ENCODE results near the gene EFNB2.

The EFNB2 gene

DNA sequence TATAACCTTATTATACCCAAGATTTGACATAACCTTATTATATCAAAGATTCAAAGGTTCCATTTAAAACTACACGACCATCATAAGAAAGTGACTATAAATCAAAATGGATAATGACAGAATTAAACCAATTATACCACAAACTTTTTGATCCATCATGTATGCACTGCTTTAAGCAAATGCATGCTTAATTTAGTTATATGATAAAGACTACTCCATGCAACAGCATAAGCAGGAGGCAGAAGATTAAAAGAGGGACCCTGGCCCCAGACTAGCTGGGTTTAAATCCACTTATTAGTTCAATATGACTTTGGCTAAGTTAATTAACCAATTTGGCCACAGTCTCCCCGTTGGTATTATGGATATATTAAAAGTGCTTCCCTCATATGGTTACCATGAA is 11.4 kb downstream of the EFNB2 start:
- Histone ChIP-seq H3K27me3 (ENCODE audit: control insufficient read depth, insufficient read depth, low read length) (no peaks in the 10 kb centered on the region), H3K9me3 (ENCODE audit: control insufficient read depth, insufficient read depth, low read length) (no peaks in the 10 kb centered on the region), H3K27ac (ENCODE audit: low read length) (no peak overlapping the region), H3K36me3 (ENCODE audit: control insufficient read depth, insufficient read depth, low read length) (no peaks in the 10 kb centered on the region), H3K4me1 (ENCODE audit: control insufficient read depth, insufficient read depth, low read length) (peaks cover 12% of the 10 kb centered on the region; the same call in 1 of the 2 replicates), H3K4me3 (ENCODE audit: low read length) (no peak overlapping the region)
- 100% methylated on average over 1 of the region's 2 CpGs for WGBS (ENCODE audit: insufficient coverage, insufficient read length)
- DNase-seq (ENCODE audit: low read depth, low spot score), result no peak

DNA sequence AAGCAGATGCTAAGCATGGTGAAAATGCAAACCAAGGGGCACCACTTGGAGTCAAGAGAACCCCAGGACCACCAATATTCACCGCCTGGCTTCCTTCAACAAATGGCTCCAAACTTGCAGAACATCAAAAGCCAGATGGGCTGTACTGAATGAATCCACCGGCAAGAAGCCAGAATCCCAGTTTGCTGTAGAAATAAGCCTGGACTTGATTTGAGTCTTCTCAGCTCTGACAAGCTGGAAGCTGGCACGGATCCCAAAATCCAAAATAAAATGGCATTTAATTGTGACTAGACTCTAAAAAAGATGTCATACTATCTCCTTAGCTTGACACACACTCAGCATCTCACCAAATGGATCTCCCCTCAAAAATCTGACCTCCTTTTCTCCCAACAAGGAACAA is 11.9 kb downstream of the EFNB2 start:
- no peak for DNase-seq (ENCODE audit: low read depth, low spot score)
- Histone ChIP-seq H3K4me3 (ENCODE audit: low read length) (no peak overlapping the region), H3K36me3 (ENCODE audit: control insufficient read depth, insufficient read depth, low read length) (no peaks in the 10 kb centered on the region), H3K9me3 (ENCODE audit: control insufficient read depth, insufficient read depth, low read length) (no peaks in the 10 kb centered on the region), H3K27me3 (ENCODE audit: control insufficient read depth, insufficient read depth, low read length) (no peaks in the 10 kb centered on the region), H3K4me1 (ENCODE audit: control insufficient read depth, insufficient read depth, low read length) (peaks cover 12% of the 10 kb centered on the region; the same call in 1 of the 2 replicates), H3K27ac (ENCODE audit: low read length) (no peak overlapping the region)
- WGBS (ENCODE audit: insufficient coverage, insufficient read length), result no CpG with 5 or more reads among the region's 3 CpGs

DNA sequence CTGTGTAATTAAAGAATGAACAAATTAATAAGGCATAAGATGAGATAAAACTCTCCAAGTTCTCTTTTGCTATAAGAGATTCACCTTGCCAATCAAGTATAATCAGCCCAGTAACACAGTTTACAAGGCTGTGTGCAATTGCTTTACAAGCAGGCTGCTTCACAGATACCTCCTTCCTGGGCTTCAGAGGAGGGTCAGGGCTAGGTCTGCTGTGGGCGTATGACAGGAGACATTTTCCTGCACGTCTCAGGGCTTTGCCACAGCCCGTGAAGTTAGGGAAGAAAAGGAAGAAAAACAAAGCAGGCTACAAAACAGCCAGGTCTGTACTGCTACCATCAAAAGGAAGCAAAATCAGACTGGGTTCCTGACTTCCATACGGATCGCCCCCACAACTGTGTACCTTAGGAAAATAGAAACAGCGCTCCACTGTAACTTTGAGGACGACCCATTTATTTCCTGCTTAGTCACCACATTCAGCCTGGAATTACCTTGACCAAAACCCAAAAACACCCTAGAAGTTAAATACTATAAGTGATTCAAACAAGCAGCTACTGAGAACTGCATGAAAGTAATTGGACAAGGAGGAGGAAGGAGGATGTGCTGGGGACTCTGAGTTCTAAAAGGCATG is 12.4 kb downstream of the EFNB2 start:
- Histone ChIP-seq H3K4me1 (ENCODE audit: control insufficient read depth, insufficient read depth, low read length) (peaks cover 12% of the 10 kb centered on the region; the same call in 1 of the 2 replicates), H3K9me3 (ENCODE audit: control insufficient read depth, insufficient read depth, low read length) (no peaks in the 10 kb centered on the region), H3K27me3 (ENCODE audit: control insufficient read depth, insufficient read depth, low read length) (no peaks in the 10 kb centered on the region), H3K4me3 (ENCODE audit: low read length) (no peak overlapping the region), H3K27ac (ENCODE audit: low read length) (no peak overlapping the region), H3K36me3 (ENCODE audit: control insufficient read depth, insufficient read depth, low read length) (no peaks in the 10 kb centered on the region)
- DNase-seq (ENCODE audit: low read depth, low spot score), result no peak
- WGBS (ENCODE audit: insufficient coverage, insufficient read length), result no CpG with 5 or more reads among the region's 7 CpGs

DNA sequence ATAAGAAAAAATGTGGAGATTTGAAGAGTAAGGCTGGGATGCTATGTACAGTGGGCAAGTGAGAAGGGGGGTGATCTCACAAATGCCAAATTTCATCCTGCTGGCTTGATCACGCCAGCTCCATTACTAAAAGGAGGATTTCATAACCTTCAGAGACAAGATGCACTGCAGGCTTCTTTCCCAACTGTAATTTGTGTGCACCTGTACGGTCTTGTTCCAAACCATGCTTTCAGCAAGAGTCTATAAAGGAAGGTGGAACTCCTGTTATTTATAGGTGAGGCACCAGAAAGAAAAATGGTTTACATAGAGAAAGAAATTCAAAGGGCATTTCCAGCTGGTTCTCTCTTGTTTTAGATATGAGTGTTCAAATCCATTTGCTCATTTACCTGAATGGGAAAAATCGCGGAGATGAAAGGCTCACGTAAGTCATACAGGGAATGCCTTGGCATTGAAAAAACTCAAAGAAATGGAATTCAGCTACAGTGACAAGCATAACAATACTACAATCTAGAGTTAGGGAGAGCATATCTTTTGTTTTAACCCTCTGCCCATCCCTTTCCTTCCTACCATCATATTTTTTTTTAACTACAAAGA is 13.3 kb downstream of the EFNB2 start:
- peaks cover 9% of the 10 kb centered on the region; the same call in 1 of the 2 replicates for H3K4me1 ChIP-seq (ENCODE audit: control insufficient read depth, insufficient read depth, low read length)
- WGBS (ENCODE audit: insufficient coverage, insufficient read length), result no CpG with 5 or more reads among the region's 5 CpGs
- no peaks in the 10 kb centered on the region for H3K36me3 ChIP-seq (ENCODE audit: control insufficient read depth, insufficient read depth, low read length)
- no peak overlapping the region for H3K27ac ChIP-seq (ENCODE audit: low read length)
- no peaks in the 10 kb centered on the region for H3K9me3 ChIP-seq (ENCODE audit: control insufficient read depth, insufficient read depth, low read length)
- DNase-seq (ENCODE audit: low read depth, low spot score), result no peak
- H3K4me3 ChIP-seq (ENCODE audit: low read length), result no peak overlapping the region
- no peaks in the 10 kb centered on the region for H3K27me3 ChIP-seq (ENCODE audit: control insufficient read depth, insufficient read depth, low read length)

DNA sequence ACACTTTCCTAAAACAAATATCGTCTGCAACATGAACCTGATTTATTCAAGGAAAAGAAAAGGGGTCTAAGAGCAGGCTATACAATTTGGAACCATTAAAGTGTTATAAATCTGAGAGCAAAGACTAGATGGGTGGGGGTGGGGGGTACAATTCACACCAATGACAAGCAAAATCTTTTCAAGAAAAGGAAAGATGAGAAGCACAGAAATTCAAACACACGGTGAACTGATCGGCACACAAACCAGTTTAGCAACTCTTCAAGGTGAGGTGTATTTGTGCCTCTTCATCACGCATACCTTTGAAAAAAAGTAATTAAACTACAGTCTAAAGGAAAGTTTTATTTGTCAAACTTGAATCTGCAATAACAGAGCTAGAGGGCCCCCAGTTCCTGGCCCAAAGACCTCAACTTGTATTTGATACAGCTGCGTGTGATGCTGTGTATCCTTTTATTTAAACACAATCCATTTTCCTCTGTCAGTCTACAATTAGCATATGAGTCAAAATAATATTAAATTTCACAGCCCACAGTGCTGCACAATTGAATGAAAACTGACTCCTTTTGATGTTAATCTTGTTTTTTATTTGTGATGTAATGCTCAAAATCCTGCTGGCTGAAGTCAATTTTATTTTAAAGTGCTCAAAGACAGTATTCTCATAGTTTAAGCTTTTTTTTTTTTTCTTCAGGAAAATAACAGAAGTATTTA is 14.2 kb downstream of the EFNB2 start:
- peaks cover 6% of the 10 kb centered on the region; the same call in 1 of the 2 replicates for H3K4me1 ChIP-seq (ENCODE audit: control insufficient read depth, insufficient read depth, low read length)
- no peak overlapping the region for H3K4me3 ChIP-seq (ENCODE audit: low read length)
- WGBS (ENCODE audit: insufficient coverage, insufficient read length), result no CpG with 5 or more reads among the region's 5 CpGs
- H3K9me3 ChIP-seq (ENCODE audit: control insufficient read depth, insufficient read depth, low read length), result no peaks in the 10 kb centered on the region
- H3K36me3 ChIP-seq (ENCODE audit: control insufficient read depth, insufficient read depth, low read length), result no peaks in the 10 kb centered on the region
- H3K27ac ChIP-seq (ENCODE audit: low read length), result no peak overlapping the region
- no peaks in the 10 kb centered on the region for H3K27me3 ChIP-seq (ENCODE audit: control insufficient read depth, insufficient read depth, low read length)
- DNase-seq (ENCODE audit: low read depth, low spot score), result no peak

DNA sequence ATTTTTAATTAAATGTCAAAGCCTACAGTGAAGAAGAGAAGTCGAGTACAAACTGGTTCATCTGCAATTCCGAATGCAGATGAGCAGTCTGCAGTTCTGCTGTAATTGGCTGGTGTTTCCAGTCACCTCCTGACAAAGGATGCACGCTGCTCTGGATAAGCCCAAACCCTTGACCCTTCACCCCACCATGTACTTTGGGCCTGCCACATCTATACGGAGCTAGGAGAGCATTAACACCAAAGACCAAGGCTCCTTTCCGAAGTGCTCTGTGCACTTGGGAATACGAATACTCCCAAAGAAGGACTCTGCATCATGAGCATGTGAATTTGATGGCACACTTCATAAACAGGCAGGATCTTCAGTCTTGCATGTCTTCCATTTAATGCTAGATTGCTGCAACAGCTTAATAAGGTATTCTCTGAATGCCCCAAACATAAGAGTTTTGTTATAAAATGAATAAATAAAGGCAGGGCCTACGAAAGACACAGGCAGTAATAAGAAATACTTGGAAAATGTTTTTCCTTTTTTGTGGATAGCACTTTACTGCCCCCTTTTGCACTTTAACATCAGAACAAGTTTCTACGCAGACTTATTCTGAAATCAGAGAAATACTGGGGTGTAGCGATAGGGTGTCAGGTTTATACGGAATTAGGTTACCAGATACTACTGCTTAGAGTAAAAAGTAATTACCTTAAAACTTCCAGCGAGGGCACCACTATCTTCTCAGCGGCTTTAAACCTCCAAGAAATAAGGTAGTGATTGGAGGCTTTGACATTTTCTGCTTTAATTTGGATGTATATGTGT is 15.0 kb downstream of the EFNB2 start:
- Histone ChIP-seq H3K27ac (ENCODE audit: low read length) (no peak overlapping the region), H3K4me1 (ENCODE audit: control insufficient read depth, insufficient read depth, low read length) (peaks cover 5% of the 10 kb centered on the region; the same call in 1 of the 2 replicates), H3K27me3 (ENCODE audit: control insufficient read depth, insufficient read depth, low read length) (no peaks in the 10 kb centered on the region), H3K36me3 (ENCODE audit: control insufficient read depth, insufficient read depth, low read length) (no peaks in the 10 kb centered on the region), H3K4me3 (ENCODE audit: low read length) (no peak overlapping the region), H3K9me3 (ENCODE audit: control insufficient read depth, insufficient read depth, low read length) (no peaks in the 10 kb centered on the region)
- no peak for DNase-seq (ENCODE audit: low read depth, low spot score)
- no CpG with 5 or more reads among the region's 12 CpGs for WGBS (ENCODE audit: insufficient coverage, insufficient read length)

DNA sequence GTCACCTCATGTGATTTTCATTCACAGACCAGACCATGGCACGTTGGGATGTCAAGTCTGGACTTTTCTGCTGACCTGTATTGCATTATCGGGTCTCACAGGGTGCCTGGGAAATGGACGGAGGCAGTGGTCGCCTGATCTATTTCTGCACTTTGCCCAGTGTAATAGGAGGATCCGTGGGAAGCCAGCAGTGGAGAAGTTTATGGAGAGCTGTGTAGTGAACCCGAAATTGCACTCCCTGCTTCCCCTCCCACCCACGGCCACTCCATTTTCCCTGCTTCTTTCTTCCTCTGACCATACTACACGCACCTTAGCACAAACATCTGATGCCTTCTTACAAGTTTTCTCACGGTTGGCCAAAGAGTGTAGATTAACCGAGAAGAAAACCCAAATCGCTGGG is 16.9 kb downstream of the EFNB2 start:
- Histone ChIP-seq H3K9me3 (ENCODE audit: control insufficient read depth, insufficient read depth, low read length) (no peaks in the 10 kb centered on the region), H3K36me3 (ENCODE audit: control insufficient read depth, insufficient read depth, low read length) (no peaks in the 10 kb centered on the region), H3K27ac (ENCODE audit: low read length) (no peak overlapping the region), H3K4me3 (ENCODE audit: low read length) (no peak overlapping the region), H3K4me1 (ENCODE audit: control insufficient read depth, insufficient read depth, low read length) (peaks cover 5% of the 10 kb centered on the region; the same call in 1 of the 2 replicates), H3K27me3 (ENCODE audit: control insufficient read depth, insufficient read depth, low read length) (no peaks in the 10 kb centered on the region)
- no peak for DNase-seq (ENCODE audit: low read depth, low spot score)
- no CpG with 5 or more reads among the region's 11 CpGs for WGBS (ENCODE audit: insufficient coverage, insufficient read length)

DNA sequence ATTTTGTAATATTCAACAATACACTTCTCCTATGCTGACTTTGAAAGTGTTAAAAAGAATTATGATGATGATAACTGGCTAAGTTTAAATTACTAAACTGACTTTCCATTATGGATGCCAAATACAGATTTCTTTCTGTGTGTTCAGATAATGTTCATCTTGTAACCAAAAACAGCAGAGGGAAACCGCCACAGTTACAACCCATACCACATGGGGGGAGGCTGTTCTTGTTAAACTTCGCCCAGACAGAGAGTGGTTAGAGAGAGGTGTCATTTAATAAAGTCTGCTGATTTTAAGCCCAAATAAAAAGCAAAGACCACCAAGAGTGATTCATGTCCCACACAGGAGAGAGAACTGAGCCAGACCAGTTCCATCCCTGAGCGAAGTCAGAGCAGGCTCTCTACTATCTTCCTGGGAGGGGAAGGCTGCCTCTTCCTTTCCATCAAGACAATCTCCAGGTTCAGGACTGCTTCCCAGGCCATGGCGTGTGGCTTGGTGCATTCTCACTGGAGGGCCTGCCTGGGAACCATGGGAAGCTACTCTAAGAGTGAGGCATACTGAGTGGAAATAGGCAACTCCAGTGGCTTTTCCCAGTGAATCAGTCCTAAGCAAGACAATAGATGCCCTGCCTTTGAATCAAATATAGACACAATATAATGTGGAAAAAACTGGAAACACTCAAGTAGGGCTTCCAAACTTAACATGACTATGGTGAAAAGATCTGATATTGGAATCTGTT is 18.2 kb downstream of the EFNB2 start:
- Histone ChIP-seq H3K27me3 (ENCODE audit: control insufficient read depth, insufficient read depth, low read length) (no peaks in the 10 kb centered on the region), H3K9me3 (ENCODE audit: control insufficient read depth, insufficient read depth, low read length) (no peaks in the 10 kb centered on the region), H3K36me3 (ENCODE audit: control insufficient read depth, insufficient read depth, low read length) (no peaks in the 10 kb centered on the region), H3K4me1 (ENCODE audit: control insufficient read depth, insufficient read depth, low read length) (peaks cover 4% of the 10 kb centered on the region; the same call in 1 of the 2 replicates), H3K27ac (ENCODE audit: low read length) (no peak overlapping the region), H3K4me3 (ENCODE audit: low read length) (no peak overlapping the region)
- DNase-seq (ENCODE audit: low read depth, low spot score), result no peak
- WGBS (ENCODE audit: insufficient coverage, insufficient read length), result no CpG with 5 or more reads among the region's 4 CpGs

DNA sequence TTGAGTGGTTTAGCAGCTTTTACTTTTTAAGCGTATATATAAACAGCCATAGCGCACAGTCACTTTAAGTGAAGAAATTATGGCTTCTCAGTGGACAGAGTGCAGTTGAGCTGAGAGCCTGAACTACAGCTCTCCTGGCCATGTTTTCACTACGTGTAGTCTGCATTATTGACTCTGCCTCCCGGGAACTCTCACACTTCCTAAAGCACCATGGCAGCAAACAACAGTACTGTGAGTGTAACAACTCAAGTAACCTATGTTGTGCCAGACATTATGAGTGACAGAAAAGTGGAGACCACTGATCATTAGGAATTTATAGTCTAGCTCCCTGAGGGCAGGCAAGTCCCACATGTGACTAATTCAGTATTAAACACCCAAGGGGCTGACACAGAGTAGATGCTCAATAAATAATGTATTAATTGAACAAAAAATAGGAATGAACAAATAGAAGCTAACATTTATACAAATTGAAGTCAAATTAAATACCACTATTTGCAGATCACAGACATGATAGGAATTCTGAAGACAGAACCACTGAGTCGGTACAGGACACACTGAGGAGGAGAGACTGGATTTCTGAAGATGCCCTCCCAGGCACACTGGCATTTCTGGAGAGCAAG is 19.7 kb downstream of the EFNB2 start:
- Histone ChIP-seq H3K4me1 (ENCODE audit: control insufficient read depth, insufficient read depth, low read length) (peaks cover 4% of the 10 kb centered on the region; the same call in 1 of the 2 replicates), H3K9me3 (ENCODE audit: control insufficient read depth, insufficient read depth, low read length) (no peaks in the 10 kb centered on the region), H3K27me3 (ENCODE audit: control insufficient read depth, insufficient read depth, low read length) (no peaks in the 10 kb centered on the region), H3K4me3 (ENCODE audit: low read length) (no peak overlapping the region), H3K27ac (ENCODE audit: low read length) (no peak overlapping the region), H3K36me3 (ENCODE audit: control insufficient read depth, insufficient read depth, low read length) (no peaks in the 10 kb centered on the region)
- no peak for DNase-seq (ENCODE audit: low read depth, low spot score)
- WGBS (ENCODE audit: insufficient coverage, insufficient read length), result no CpG with 5 or more reads among the region's 5 CpGs

All from iPS DF 6.9 (cell line).